Measurements from ENCODE around the gene MTCH1.
"Not testable (repeated sequence)": the region's sequence is repeated elsewhere in the genome, so short reads cannot be mapped to it uniquely, and the experiment has no call there.

Gene MTCH1

DNA sequence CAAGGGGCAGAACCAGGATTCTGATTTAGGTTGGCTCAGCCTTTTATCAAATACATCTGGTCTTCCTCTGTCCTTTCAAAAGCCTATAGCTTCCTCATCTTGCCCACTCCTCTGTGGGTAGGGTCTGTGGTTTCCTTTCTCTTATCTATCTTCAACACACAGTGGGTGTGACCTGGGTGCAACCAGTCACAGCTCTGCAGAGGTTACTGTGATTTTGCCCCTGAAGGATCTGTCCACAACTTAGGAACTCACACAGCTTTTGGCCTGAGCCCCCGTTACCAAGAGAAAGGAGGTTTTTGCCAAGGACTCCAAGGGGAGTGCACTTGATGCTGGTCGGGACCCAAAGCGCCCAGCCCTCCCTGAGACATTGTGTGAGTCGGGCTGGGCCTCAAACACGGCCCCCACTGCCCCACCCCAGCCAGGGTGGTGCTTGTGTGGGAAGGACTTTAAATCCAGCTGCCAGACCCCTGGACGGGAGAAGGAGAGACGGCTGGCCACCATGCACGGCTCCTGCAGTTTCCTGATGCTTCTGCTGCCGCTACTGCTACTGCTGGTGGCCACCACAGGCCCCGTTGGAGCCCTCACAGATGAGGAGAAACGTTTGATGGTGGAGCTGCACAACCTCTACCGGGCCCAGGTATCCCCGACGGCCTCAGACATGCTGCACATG, 31.6 kb downstream of the MTCH1 start, which contains the start of gene PI16:
Gene PI16 (plus strand): TSS at position 477 of the 670 bp plus-strand sequence. CDS start 23 bp downstream, at position 500.
- DNase-seq (ENCODE audit: low spot score), result no peak

- no peak for DNase-seq (ENCODE audit: low spot score)
Observed at GRCh38 chr6:36953931-36954261, 32.1 kb downstream of the MTCH1 start.

GRCh38 chr6:36949636-36950035, 36.4 kb downstream of the MTCH1 start:
- no peak for DNase-seq (ENCODE audit: low spot score)

GRCh38 chr6:36949076-36949475, 36.9 kb downstream of the MTCH1 start:
- DNase-seq (ENCODE audit: low spot score), result not testable (repeated sequence)

GRCh38 chr6:36947570-36948351, 38.2 kb downstream of the MTCH1 start:
- DNase-seq (ENCODE audit: low spot score), result no peak

DNA sequence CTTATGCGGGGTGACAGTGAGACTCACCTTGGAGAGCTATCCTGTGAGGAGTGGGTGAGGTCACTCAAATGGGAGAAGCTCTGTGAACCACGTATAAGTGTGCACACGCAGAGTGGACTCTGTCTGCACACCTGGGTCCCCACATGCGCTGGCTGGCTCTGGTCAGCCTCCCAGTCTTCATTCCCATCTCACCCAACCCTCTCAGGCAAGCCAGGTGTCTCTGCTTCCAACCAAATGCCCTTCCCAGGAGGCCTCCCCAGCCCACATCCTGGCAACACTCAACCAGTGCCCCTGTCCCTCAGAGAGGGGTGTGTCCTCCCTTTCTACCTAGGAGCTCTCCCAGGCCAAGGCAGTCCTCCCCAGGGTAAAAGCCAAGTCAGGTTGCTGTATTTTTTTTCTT, 39.5 kb downstream of the MTCH1 start:
- no peak for DNase-seq (ENCODE audit: low spot score)

GRCh38 chr6:36945301-36945700, 40.7 kb downstream of the MTCH1 start:
- no peak for DNase-seq (ENCODE audit: low spot score)

- DNase-seq (ENCODE audit: low spot score), result no peak
Observed at GRCh38 chr6:36944650-36945049, 41.3 kb downstream of the MTCH1 start.

DNA sequence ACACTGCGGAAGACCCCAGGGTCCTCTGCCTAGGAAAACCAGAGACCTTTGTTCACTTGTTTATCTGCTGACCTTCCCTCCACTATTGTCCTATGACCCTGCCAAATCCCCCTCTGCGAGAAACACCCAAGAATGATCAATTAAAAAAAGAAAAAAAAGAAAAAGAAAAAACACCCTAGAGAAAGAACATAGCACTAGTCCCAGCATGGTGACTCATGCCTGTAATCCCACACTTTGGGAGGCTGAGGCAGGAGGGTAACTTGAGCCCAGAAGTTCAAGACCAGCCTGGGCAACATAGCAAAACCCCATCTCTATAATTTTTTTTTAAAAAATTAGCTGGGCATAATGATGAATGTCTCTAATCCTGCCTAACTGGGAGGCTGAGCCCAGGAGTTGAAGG, 43.7 kb downstream of the MTCH1 start:
- not testable (repeated sequence) for DNase-seq (ENCODE audit: low spot score)

- DNase-seq (ENCODE audit: low spot score), result not testable (repeated sequence)
Observed at GRCh38 chr6:36941561-36941960, 44.4 kb downstream of the MTCH1 start.

DNA sequence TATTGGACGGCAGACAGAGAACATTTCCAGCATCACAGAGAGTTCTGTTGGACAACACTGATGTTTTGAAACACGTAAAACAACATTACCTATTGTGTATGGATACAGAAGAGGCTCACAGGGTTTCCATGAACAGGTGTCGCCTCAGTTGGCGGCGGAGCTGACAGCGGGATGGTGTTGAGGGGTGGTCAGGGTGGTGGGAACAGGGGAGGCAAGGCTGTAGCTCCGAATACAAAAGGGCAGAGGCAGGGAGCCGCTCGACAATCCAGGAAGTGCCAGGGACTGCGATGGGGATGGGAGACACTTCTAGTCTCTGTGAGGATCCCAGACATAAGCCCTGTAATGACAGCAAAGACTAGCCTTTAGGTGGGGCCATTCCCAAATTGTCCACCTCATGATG, 46.0 kb downstream of the MTCH1 start:
- no peak for DNase-seq (ENCODE audit: low spot score)

- not testable (repeated sequence) for DNase-seq (ENCODE audit: low spot score)
Observed at GRCh38 chr6:36939005-36939404, 47.0 kb downstream of the MTCH1 start.

GRCh38 chr6:36938536-36938935, 47.5 kb downstream of the MTCH1 start:
- no peak for DNase-seq (ENCODE audit: low spot score)

GRCh38 chr6:36937896-36938295, 48.1 kb downstream of the MTCH1 start:
- no peak for DNase-seq (ENCODE audit: low spot score)

- no peak for DNase-seq (ENCODE audit: low spot score)
Observed at GRCh38 chr6:36936824-36937223, 49.2 kb downstream of the MTCH1 start.

DNA sequence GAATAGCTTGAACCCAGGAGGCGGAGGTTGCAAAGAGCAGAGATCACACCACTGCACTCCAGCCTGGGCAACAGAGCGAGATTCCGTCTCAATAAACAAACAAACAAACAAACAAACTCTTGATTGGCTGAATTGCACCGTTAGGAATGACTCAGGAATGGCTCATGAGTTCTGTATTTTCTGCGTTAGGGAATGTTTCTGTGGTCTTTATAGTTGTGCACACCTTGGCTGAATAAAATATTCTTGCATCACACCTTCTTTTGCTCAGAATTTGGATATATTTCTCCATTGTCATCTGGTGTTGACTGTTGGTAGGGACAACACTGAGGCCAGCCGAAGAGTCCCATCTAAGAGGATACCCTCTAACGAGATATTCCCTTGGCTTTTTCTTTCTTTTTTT, 51.1 kb downstream of the MTCH1 start:
- DNase-seq (ENCODE audit: low spot score), result no peak

GRCh38 chr6:36933519-36933918, 52.5 kb downstream of the MTCH1 start:
- DNase-seq (ENCODE audit: low spot score), result no peak

GRCh38 chr6:36933102-36933501, 52.9 kb downstream of the MTCH1 start:
- DNase-seq (ENCODE audit: low spot score), result no peak

GRCh38 chr6:36930483-36930882, 55.5 kb downstream of the MTCH1 start:
- no peak for DNase-seq (ENCODE audit: low spot score)

- no peak for DNase-seq (ENCODE audit: low spot score)
Observed at GRCh38 chr6:36929607-36930006, 56.4 kb downstream of the MTCH1 start.

- no peak for DNase-seq (ENCODE audit: low spot score)
Observed at GRCh38 chr6:36929152-36929551, 56.8 kb downstream of the MTCH1 start.

DNA sequence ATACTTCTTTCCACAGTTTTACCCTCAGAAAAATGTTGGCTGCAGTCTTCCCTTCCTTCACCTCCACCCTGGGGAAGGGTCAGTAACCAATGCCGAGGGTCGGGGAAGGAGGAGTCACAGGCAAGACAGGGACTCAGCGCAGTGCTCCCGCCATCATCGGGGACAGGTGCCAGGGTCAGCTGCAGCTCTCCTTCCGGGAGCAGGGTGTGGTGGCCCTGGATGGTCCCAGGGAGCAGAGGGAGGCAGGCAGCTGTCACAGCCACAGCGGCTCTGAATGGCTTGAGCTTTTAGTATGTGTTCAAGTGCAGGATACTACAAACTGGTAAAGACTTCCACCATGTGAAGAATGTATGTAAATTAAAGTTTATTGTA, 57.5 kb downstream of the MTCH1 start:
- no peak for DNase-seq (ENCODE audit: low spot score)

DNA sequence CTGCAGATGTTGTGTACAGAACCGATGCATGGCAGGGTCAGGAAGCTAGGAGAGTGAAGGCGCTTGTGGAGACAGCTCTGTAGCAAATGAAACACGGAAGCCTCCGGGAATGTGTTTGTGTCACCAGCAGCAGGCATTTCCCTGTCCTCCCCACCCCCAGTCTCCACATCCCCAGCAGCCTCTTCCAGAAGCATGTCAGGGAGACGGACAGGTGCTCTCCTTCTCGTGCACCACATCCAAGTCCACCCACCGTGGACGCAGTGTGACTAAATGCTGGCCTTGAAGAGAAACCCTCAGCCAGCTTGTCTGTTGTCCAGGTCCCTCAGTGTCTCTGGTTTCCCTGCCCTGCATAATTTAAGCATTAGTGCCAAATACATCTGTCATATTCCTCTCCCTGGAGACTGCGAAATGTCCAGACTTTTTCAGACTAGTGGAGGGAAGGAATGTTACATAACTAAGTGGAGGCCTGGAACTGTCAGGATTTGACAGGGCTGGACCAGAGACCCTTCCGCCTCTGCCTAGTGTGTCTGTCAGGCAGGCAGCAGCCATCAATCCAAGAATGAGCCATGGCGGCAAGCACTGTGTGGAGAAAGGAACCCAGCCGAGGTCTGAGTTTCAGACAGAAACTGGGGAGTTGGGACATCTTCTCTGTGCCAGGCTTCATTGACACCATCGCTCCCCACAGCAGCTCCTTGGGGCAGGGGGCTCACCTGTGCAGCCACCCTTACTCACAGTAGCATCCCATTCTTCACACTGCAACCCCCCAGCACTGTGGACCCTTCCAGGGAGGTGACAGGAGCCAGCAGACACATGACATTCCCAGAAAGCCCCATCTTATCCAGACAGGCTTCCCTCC, 58.1 kb downstream of the MTCH1 start:
- no peak for DNase-seq (ENCODE audit: low spot score)

Data from D341Med (cell line).